Stimulated activated CD8-positive, alpha-beta memory T cell treated with anti-CD3 and anti-CD28 coated beads, Interleukin-15, amount 100 ng/mL, for 4 hours (primary cell): ENCODE results near the gene SLC25A47.
"Not testable (repeated sequence)": the region's sequence is repeated elsewhere in the genome, so short reads cannot be mapped to it uniquely, and the experiment has no call there.

Source experiments
- DNase-seq, 2 donors: peaks; one replicate each; pipeline ENCODE4 v3.0.0-alpha.2; 2020; ENCODE audit warnings: low read depth in 2 of 2

The SLC25A47 gene

GRCh38 chr14:100306101-100306997 lies 16.8 kb upstream of the SLC25A47 start, which contains the start of gene SLC25A29:
TSS of gene SLC25A29 (minus strand) at chr14:100306444. CDS start at chr14:100306232, 212 bp downstream.
- peak; percentile 55 to 69 for DNase-seq

GRCh38 chr14:100306998-100307765 lies 16.0 kb upstream of the SLC25A47 start:
- DNase-seq: no peak

GRCh38 chr14:100307766-100308426 lies 15.2 kb upstream of the SLC25A47 start:
- DNase-seq: no peak

- not testable (repeated sequence) for DNase-seq
Observed at GRCh38 chr14:100308427-100308792, 14.7 kb upstream of the SLC25A47 start.

- DNase-seq: no peak
Observed at GRCh38 chr14:100309028-100309737, 14.0 kb upstream of the SLC25A47 start.

GRCh38 chr14:100312110-100312876 lies 10.8 kb upstream of the SLC25A47 start:
- DNase-seq: not testable (repeated sequence)

GRCh38 chr14:100312877-100313400 lies 10.2 kb upstream of the SLC25A47 start:
- no peak for DNase-seq

GRCh38 chr14:100313464-100314230 lies 9.5 kb upstream of the SLC25A47 start:
- no peak for DNase-seq

- DNase-seq: no peak
Observed at GRCh38 chr14:100314724-100315123, 8.4 kb upstream of the SLC25A47 start.

GRCh38 chr14:100317389-100317788 lies 5.8 kb upstream of the SLC25A47 start:
- DNase-seq: no peak

GRCh38 chr14:100317912-100318808 lies 5.0 kb upstream of the SLC25A47 start:
- peak; percentile 21 to 53 for DNase-seq

- no peak for DNase-seq
Observed at GRCh38 chr14:100320157-100320856, 2.8 kb upstream of the SLC25A47 start.

- no peak for DNase-seq
Observed at GRCh38 chr14:100321473-100322137, 1.5 kb upstream of the SLC25A47 start.

- DNase-seq: no peak
Observed at GRCh38 chr14:100322138-100322957, 791 bp upstream of the SLC25A47 start.

- DNase-seq: no peak
Observed at GRCh38 chr14:100323942-100324307, 786 bp downstream of the SLC25A47 start.

- no peak for DNase-seq
Observed at GRCh38 chr14:100325231-100325632, 2.1 kb downstream of the SLC25A47 start.

- DNase-seq: no peak
Observed at GRCh38 chr14:100325958-100326357, 2.8 kb downstream of the SLC25A47 start.
